MM.1S (cell line): Measurements from ENCODE around the gene TSHZ2.
"Not testable (repeated sequence)": the region's sequence is repeated elsewhere in the genome, so short reads cannot be mapped to it uniquely, and the experiment has no call there.

Source experiments
- DNase-seq: peaks from one replicate; pipeline ENCODE4 v3.0.0-alpha.2; 2015
- H2AFZ ChIP-seq: fragments of 300-600 bp; sonication (generic); 2 replicates; pipeline ENCODE4 v1.6.0; 2016; ENCODE audit warnings: antibody characterized with exemption, low read length
- H3F3A ChIP-seq: fragments of 300-600 bp; sonication (generic); 2 replicates; pipeline ENCODE4 v1.6.1; 2016; ENCODE audit warnings: mild to moderate bottlenecking, antibody characterized with exemption, low read length, moderate library complexity, mixed read lengths; ENCODE audit not compliant: insufficient read depth
- H3K27ac ChIP-seq: fragments of 300-600 bp; sonication (generic); 2 replicates; pipeline ENCODE4 v1.5.1; 2016; ENCODE audit warnings: mild to moderate bottlenecking, low read length
- H3K27me3 ChIP-seq: fragments of 300-600 bp; sonication (generic); replicated peaks from 2 replicates; pipeline ENCODE4 v1.6.0; 2016; ENCODE audit warnings: low read length; ENCODE audit not compliant: insufficient read depth
- H3K36me3 ChIP-seq: fragments of 300-600 bp; sonication (generic); replicated peaks from 2 replicates; pipeline ENCODE4 v1.6.1; 2016; ENCODE audit warnings: mild to moderate bottlenecking, low read length, mixed read lengths; ENCODE audit not compliant: insufficient read depth
- H3K4me1 ChIP-seq: fragments of 300-600 bp; sonication (generic); 2 replicates; pipeline ENCODE4 v1.6.1; 2016; ENCODE audit warnings: low read length, mixed read lengths
- H3K4me2 ChIP-seq: fragments of 300-600 bp; sonication (generic); 2 replicates; pipeline ENCODE4 v1.6.0; 2016; ENCODE audit warnings: low read depth, low read length
- H3K4me3 ChIP-seq: fragments of 300-600 bp; sonication (generic); 2 replicates; pipeline ENCODE4 v1.5.1; 2016; ENCODE audit warnings: low read length, mixed read lengths
- H3K79me2 ChIP-seq: fragments of 300-600 bp; sonication (generic); 2 replicates; pipeline ENCODE4 v1.6.1; 2016; ENCODE audit warnings: mixed run types, low read length, mixed read lengths
- H3K9ac ChIP-seq: fragments of 300-600 bp; sonication (generic); 2 replicates; pipeline ENCODE4 v1.6.1; 2016; ENCODE audit warnings: low read length, mixed read lengths
- H3K9me2 ChIP-seq: fragments of 300-600 bp; sonication (generic); replicated peaks from 2 replicates; pipeline ENCODE4 v1.6.1; 2016; ENCODE audit warnings: mild to moderate bottlenecking, low read length, mixed read lengths; ENCODE audit not compliant: insufficient read depth
- H3K9me3 ChIP-seq: fragments of 300-600 bp; sonication (generic); replicated peaks from 2 replicates; pipeline ENCODE4 v1.6.1; 2016; ENCODE audit warnings: mild to moderate bottlenecking, low read length, mixed read lengths; ENCODE audit not compliant: insufficient read depth
- H4K20me1 ChIP-seq: fragments of 300-600 bp; sonication (generic); 2 replicates; pipeline ENCODE4 v1.6.1; 2016; ENCODE audit warnings: mild to moderate bottlenecking, low read length, moderate library complexity, mixed read lengths; ENCODE audit not compliant: insufficient read depth
- CTCF ChIP-seq: fragments of 300-600 bp; sonication (generic); IDR thresholded peaks from 2 replicates; pipeline ENCODE4 v1.5.1; 2016; ENCODE audit warnings: antibody characterized with exemption, low read length, mixed read lengths
- EZH2 ChIP-seq: fragments of 300-600 bp; sonication (generic); optimal IDR thresholded peaks from 2 replicates; pipeline ENCODE3; 2017; ENCODE audit warnings: low read depth, mild to moderate bottlenecking, antibody characterized with exemption, low read length, mixed read lengths
- EZH2phosphoT487 ChIP-seq: fragments of 300-600 bp; sonication (generic); IDR thresholded peaks from 2 replicates; pipeline ENCODE4 v1.6.1; 2018; ENCODE audit warnings: antibody characterized with exemption, low read length

The TSHZ2 gene

GRCh38 chr20:53515749-53516148 is 543.6 kb downstream of the TSHZ2 start:
- Histone ChIP-seq H4K20me1 (no peaks in the 10 kb centered on the region), H3K36me3 (no peaks in the 10 kb centered on the region), H3K9ac (no peak overlapping the region), H3K79me2 (no peaks in the 10 kb centered on the region), H3K4me1 (no peaks in the 10 kb centered on the region), H3K4me2 (no peak overlapping the region), H3K9me3 (no peaks in the 10 kb centered on the region), H3K4me3 (no peak overlapping the region), H3K27me3 (no peaks in the 10 kb centered on the region), H2AFZ (no peak overlapping the region), H3F3A (no peaks in the 10 kb centered on the region), H3K9me2 (no peaks in the 10 kb centered on the region), H3K27ac (no peak overlapping the region)
- no peak for TF ChIP-seq CTCF
- no peak for TF ChIP-seq EZH2
- no peak for TF ChIP-seq EZH2phosphoT487
- no peak for DNase-seq

GRCh38 chr20:53517146-53517545 is 545.0 kb downstream of the TSHZ2 start:
- no peaks in the 10 kb centered on the region for H3K36me3 ChIP-seq
- no peaks in the 10 kb centered on the region for H4K20me1 ChIP-seq
- no peaks in the 10 kb centered on the region for H3K9me2 ChIP-seq
- H3K27me3 ChIP-seq = no peaks in the 10 kb centered on the region
- no peak overlapping the region for H3K9ac ChIP-seq
- DNase-seq = no peak
- no peaks in the 10 kb centered on the region for H3F3A ChIP-seq
- H3K79me2 ChIP-seq = no peaks in the 10 kb centered on the region
- H2AFZ ChIP-seq = no peak overlapping the region
- no peak for TF ChIP-seq EZH2phosphoT487
- TF ChIP-seq CTCF = no peak
- TF ChIP-seq EZH2 = no peak
- H3K4me1 ChIP-seq = no peaks in the 10 kb centered on the region
- H3K4me3 ChIP-seq = no peak overlapping the region
- no peak overlapping the region for H3K4me2 ChIP-seq
- H3K27ac ChIP-seq = no peak overlapping the region
- H3K9me3 ChIP-seq = no peaks in the 10 kb centered on the region

GRCh38 chr20:53521421-53521820 is 549.3 kb downstream of the TSHZ2 start:
- H3K79me2 ChIP-seq, H3K36me3 ChIP-seq, H2AFZ ChIP-seq, H4K20me1 ChIP-seq, H3K9me3 ChIP-seq, H3K4me1 ChIP-seq, H3K4me2 ChIP-seq, H3K4me3 ChIP-seq, H3K9me2 ChIP-seq, DNase-seq, H3K27ac ChIP-seq, H3F3A ChIP-seq, H3K27me3 ChIP-seq, H3K9ac ChIP-seq: not testable (repeated sequence)

GRCh38 chr20:53522026-53522425 is 549.9 kb downstream of the TSHZ2 start:
- no peak overlapping the region for H2AFZ ChIP-seq
- H3K9ac ChIP-seq = no peak overlapping the region
- no peaks in the 10 kb centered on the region for H3K9me2 ChIP-seq
- no peaks in the 10 kb centered on the region for H3K36me3 ChIP-seq
- TF ChIP-seq CTCF (no peak), EZH2 (no peak), EZH2phosphoT487 (no peak)
- no peaks in the 10 kb centered on the region for H3K9me3 ChIP-seq
- no peak overlapping the region for H3K4me3 ChIP-seq
- no peak overlapping the region for H3K27ac ChIP-seq
- H4K20me1 ChIP-seq = no peaks in the 10 kb centered on the region
- no peak for DNase-seq
- H3K27me3 ChIP-seq = no peaks in the 10 kb centered on the region
- no peaks in the 10 kb centered on the region for H3K4me1 ChIP-seq
- no peaks in the 10 kb centered on the region for H3F3A ChIP-seq
- H3K79me2 ChIP-seq = no peaks in the 10 kb centered on the region
- H3K4me2 ChIP-seq = no peak overlapping the region
